CD4-positive, alpha-beta T cell treated with Interleukin-6 at 100 ng/mL for 8 hours (primary cell): ENCODE measurements around the gene WDPCP.
"Not testable (repeated sequence)": the region's sequence is repeated elsewhere in the genome, so short reads cannot be mapped to it uniquely, and the experiment has no call there.

Source experiments
- DNase-seq: peaks from one replicate; pipeline ENCODE4 v3.0.0-alpha.2; 2020; ENCODE audit warnings: mixed read lengths, low spot score

WDPCP gene

GRCh38 chr2:63242747-63243146, 345.5 kb downstream of the WDPCP start:
- DNase-seq, result no peak

- no peak for DNase-seq
Measured at GRCh38 chr2:63225964-63226686, 362.2 kb downstream of the WDPCP start.

- DNase-seq, result no peak
Measured at GRCh38 chr2:63218800-63219526, 369.3 kb downstream of the WDPCP start.

GRCh38 chr2:63195310-63195709, 393.0 kb downstream of the WDPCP start:
- DNase-seq, result no peak

- DNase-seq, result no peak
Measured at GRCh38 chr2:63194175-63194574, 394.1 kb downstream of the WDPCP start.

GRCh38 chr2:63192889-63193774, 395.1 kb downstream of the WDPCP start:
- no peak for DNase-seq

DNA sequence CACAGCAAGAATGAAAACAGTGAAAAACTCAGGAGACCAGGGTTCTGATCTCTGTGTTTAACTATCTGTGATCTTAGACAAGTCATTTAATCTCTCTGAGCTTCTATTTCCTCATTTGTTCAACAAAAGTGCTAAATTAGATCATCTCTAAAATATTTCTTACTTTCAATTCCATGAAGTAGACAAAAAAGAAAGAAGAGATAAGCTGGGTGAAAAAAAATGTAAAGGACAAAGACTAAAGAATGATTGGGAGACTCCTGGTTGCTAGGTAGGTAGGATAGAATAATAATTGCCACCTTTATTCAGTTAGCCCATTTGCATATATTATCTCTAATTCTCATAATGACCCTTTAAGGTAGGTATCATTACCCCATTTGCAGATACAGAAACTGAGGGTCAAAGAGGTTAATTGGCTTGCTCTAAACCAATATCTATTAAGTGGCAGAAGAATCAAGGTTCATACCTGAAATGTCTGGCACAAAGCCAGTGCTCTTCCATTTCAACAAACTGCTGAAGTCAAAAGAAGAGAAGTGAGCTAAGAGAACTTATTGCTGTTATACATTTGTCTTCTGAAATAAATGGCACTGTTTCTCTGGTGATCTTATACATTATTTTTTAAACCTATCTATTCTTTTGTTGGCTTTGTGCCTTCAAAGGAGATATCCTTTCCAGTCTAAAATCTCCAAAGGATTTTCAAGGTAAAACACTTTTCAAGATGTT, 395.9 kb downstream of the WDPCP start:
- DNase-seq, result no peak

DNA sequence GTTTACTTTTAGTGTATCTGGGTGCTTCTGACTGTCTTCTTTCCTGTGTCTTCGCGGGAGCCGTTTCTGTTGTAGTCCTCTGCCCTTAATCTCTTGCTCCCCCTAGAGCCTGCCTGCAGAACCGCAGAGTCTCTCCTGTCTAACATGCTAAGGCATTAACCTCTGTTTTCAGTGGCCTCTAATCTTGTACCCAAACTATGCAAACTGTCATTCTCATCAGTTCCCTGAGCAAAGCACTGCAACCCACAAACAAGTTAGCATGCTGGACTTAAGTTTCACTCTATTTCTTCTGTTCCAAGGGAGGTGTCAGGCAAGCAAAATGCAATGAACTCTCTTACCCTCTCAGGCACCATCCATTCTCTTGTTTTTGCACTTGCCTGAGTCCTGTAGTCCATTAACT, 399.3 kb downstream of the WDPCP start:
- DNase-seq, result no peak

DNA sequence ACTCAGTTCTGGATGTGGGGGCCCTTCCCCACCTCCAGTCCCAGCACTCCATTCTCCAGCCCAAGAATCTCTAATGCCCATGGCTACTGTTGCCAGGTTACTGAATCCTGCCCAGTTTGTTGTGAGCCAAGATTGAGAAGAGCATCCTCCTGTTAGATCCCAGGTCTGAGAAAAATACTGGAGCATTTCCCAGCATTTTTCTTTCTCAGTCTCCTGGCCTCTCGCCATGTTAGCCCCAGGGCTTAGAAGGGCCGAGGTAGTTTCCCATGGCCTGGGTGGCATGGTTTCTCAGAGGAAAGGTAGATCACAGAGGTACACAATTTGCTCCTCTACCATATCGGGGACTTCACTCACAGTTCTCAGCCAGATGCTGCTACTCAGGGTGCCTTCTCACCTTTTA, 401.9 kb downstream of the WDPCP start:
- DNase-seq, result no peak

DNA sequence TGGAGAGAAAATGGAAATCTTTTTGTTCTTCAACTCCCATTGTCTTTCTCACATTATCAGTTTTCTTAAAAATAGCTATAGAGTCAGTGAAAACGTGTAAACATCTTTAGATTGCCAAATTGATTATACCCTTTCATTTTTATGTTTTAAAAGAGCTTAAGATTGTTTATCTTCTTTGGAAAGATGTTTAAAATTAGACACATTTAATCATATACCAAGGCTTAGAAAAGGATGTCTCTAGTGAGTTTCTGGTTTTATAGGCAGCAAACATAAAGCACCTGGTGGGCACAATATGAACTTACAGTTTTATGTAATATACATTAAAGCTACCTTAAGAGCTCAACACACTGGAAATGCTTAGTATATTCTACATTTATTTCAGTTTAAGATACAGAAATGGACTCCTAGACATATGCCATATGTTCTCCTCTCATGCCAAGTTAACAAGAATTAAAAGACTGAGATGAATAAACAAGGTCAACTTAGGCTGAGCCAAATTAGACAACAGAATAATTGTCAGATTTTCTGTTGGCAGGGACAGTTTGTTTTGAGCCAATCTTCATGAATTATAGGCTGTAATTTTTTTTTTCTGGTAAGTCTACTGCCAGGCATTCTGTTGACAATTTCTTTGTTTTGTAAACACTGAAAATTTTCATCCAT, 425.0 kb downstream of the WDPCP start:
- DNase-seq, result no peak

DNA sequence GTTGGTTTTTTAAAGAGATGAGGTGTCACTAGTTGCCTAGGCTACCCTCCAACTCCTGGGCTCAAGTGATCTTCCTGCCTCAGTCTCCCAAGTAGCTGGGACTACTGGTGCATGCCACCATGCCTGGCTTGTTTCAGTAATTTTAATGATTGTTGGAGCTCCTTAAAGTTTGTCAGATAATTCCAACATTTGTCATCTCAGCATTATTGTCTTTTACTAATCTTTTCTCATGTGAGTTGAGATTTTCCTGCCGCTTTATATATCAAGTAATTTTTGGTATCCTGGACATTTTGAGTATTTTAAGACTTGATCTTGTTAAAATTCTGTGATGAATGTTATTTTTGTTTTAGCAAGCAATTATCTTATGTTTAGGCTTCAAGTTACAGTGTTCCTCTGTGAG, 429.0 kb downstream of the WDPCP start:
- no peak for DNase-seq

DNA sequence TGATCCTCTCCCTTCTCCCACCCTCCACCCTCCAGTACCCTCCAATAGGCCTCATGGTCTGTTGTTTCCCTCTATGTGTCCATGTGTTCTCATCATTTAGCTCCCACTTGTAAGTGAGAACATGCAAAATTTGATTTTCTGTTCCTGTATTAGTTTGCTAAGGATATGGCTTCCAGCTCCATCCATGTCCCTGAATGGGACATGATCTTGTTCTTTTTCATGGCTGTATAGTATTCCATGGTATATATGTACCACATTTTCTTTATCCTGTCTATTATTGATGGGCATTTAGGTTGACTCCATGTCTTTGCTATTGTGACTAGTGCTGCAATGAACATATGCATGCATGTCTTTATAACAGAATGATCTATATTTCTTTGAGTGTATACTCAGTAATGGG, 451.6 kb downstream of the WDPCP start:
- not testable (repeated sequence) for DNase-seq

GRCh38 chr2:63132020-63132419, 456.3 kb downstream of the WDPCP start:
- DNase-seq, result no peak

- DNase-seq, result no peak
Measured at GRCh38 chr2:63131196-63131595, 457.1 kb downstream of the WDPCP start.

DNA sequence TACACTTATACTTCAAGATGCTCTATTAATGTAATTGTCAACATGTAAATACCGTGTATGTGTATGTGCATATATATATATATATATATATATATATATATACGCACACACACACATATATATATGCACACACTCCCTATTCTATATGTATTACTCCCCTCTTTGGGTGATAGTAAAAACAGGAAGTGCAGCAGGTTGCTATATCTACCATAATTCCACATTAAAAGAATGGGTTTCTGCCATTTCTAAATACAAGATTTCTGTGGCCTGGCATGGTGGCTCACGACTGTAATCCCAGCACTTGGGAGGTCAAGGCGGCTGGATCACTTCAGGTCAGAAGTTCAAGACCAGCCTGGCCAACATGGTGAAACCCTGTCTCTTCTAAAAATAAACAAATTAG, 460.7 kb downstream of the WDPCP start:
- no peak for DNase-seq

- DNase-seq, result no peak
Measured at GRCh38 chr2:63124850-63125249, 463.4 kb downstream of the WDPCP start.

DNA sequence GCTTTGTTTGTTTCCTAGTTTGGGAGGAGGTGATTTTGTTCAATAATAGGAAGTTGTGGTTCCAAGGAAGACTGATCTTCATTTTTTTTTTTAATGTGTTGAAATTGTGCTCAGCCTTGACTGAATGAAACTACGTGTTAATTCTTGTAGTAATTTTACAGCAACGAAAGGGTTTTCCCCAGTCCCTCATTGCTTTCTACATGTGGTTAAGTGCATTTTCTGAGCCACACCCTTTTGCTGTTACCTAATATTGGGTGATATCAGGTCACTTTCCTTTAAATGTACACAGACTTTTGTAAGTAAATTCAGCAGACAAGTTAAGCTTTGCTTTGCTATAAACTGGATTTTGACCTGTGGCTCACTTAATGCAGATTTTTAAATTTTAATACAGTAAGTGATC, 464.1 kb downstream of the WDPCP start:
- DNase-seq, result no peak

DNA sequence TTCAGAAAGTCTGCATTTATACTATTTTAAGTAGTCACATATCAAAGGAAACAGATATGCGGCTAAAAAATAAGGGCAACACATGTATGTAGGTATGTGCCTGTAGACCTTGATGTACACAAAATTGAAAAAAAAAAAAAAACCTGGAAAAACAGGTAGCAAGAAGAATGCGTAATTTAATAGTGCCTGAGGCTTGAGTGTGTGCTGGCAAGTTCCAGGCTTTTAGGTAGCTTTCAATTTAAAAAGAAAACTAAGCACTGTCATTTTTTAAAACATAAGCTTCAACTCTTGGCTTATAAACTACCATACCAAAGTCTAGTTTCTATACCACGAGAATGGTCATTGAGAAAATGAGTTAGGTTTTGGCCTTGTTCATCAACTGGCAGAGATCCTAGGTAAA, 465.4 kb downstream of the WDPCP start:
- DNase-seq, result no peak

GRCh38 chr2:63121055-63121834, 467.0 kb downstream of the WDPCP start:
- DNase-seq, result no peak

DNA sequence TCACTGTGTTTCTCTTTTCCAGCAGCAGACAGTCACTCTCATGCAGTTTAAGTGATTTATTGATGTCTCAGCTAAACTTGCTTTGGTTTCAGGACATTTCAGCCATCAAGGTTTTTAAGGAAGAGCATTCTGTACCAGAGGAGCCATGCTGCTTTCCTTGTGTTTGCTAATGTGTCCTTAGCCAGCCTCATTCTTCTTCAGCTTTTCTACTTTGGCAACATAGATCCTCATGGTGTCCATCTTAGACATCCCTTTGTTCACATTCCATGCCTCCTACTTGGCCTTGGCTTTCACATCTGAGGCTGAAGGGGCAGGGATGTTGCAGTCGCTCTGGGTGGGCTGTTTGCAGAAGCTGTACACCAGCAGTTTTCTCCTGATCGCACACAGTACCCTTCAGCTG, 469.5 kb downstream of the WDPCP start:
- no peak for DNase-seq

DNA sequence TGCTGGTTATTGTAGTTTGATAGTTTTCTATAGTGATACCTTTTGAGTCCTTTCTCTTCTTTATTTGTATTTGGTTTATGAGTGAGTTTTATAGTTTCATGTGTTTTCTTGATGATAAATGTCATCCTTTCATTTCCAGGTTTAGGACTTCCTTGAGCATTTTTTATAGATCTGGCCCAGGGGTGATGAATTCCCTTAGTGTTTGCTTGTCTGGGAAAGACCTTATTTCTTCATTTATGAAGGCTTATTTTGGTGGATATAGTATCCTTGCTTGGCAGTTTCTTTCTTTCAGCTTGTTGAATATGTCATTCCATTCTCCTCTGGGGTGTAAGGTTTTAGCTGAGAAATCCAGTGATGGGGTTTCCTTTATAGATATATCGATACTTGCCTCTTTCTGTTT, 483.8 kb downstream of the WDPCP start:
- no peak for DNase-seq
